Stimulated activated CD4-positive, alpha-beta T cell treated with anti-CD3 and anti-CD28 coated beads, Interleukin-1b, Interleukin-23, amount 100 ng/mL, for 1 hour (primary cell): ENCODE results near the gene ARHGAP40.

Experiments used
- DNase-seq, 2 donors: peaks; one replicate each; pipeline ENCODE4 v3.0.0-alpha.2; 2020; ENCODE audit warnings: low read depth in 2 of 2

ARHGAP40 gene

GRCh38 chr20:38601216-38602184 is at the start of gene ARHGAP40:
TSS of gene ARHGAP40 (plus strand) at chr20:38601809.
- no peak for DNase-seq

GRCh38 chr20:38554986-38555385 is 46.6 kb upstream of the ARHGAP40 start:
- no peak for DNase-seq

DNA sequence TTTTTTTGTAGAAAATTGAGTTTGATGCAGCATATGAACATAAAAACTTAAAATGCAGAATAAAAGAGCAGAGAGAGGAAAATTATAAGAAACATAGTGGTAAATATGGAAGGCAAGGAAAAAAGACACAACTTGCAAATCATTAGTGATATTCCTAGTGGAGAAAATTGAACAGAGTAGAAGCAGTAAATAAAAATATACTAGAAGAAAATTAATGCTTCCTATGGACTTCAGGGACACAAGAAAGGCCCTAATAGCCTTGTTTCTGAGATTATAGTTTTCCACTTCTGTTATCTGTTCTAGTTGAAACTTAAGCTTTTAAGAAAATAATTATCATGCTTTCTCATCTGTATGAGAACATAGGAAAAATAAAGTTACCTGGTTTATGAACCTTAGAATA is 46.2 kb upstream of the ARHGAP40 start:
- DNase-seq: no peak

GRCh38 chr20:38557174-38557573 is 44.4 kb upstream of the ARHGAP40 start:
- no peak for DNase-seq

DNA sequence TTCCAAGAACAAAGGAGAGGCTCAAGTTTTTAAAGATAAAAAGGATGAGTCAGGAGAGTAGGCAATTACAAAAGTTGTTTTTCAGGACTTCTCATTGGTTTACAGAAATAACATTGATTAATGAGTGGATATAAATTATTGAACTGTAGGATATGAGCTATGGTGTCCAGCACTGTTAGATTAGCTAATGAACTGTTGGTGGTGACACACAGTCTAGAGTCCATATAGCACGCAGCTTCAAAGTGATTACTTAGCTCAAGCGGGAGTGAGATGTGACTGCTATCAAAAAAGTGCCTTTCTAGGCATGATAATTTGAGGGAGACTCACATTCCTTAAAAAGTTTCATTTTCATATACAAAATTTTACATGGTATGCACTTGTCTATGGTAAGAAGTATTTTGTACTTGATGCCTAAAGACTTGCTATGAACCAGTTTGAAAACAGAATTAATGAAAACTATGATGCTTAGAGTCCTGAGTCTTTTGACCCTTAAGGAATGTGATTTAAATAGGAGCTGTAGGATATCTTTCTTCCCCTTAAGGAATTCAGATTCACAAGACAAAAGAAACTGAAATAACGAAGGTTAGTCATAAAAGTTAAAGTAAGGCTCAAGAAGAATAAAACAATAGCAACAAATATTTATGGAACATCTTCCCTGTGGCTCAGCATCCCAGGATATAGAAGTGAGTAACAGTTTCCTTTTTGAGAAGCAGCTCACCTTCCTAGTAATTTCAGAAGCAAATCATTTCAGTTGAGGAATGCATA is 42.8 kb upstream of the ARHGAP40 start:
- no peak for DNase-seq

- no peak for DNase-seq
Observed at GRCh38 chr20:38559764-38560163, 41.8 kb upstream of the ARHGAP40 start.

DNA sequence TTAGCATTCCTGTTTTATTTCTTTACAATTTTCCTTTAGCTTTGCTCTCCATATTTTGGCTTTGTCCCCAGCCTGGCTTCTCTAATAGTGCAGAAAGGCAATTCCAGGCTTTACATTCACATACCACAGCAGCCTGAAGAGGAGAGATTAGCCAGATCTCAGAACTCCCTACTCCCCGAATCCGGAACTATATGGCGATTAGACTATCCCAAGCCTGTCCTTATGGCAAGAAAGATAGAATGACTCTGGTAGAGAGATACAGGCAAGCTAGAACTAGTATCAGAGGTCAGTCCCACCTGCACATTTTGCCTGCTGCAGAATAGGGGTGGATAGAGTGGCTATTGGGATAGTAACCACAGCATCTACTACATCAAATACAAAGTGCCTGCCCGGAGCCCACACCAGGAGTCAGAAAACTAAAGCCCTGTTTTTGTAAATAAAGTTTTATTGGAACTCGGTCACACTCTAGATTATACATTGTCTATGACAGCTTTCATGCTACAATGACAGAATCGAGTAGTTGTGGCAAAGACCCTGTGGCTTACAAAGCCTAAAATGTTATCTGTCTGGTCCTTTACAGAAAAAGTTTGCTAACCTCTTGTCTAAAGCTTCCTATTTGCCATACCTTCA is 37.7 kb upstream of the ARHGAP40 start:
- no peak for DNase-seq

GRCh38 chr20:38564680-38565079 is 36.9 kb upstream of the ARHGAP40 start:
- no peak for DNase-seq

DNA sequence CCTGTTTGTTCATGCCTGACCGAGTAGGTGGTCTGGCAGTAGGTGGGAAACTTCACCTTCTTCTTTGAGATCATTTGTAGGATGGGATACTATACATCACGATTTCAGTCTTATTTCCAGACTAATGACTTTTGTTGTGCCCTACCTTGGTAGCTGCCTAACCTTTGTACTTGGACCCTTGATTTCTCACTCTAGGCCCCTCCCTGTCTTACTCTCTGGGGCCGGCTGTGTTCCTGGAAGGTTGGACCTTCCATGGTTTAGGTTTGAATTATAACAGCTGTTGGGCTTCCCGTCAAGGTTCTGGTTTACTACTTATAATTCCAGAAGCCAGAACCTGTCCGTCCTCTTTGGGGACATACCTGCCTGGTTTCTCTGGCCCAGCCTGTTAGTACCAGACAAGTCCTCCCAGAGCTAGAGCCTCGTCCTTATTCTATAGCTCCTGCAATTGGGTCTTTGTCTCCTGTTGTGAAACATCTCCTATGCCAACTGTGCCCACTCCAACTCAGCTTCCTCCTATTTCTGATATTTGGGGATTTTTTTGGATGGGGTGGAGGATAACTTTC is 35.5 kb upstream of the ARHGAP40 start:
- DNase-seq: no peak

DNA sequence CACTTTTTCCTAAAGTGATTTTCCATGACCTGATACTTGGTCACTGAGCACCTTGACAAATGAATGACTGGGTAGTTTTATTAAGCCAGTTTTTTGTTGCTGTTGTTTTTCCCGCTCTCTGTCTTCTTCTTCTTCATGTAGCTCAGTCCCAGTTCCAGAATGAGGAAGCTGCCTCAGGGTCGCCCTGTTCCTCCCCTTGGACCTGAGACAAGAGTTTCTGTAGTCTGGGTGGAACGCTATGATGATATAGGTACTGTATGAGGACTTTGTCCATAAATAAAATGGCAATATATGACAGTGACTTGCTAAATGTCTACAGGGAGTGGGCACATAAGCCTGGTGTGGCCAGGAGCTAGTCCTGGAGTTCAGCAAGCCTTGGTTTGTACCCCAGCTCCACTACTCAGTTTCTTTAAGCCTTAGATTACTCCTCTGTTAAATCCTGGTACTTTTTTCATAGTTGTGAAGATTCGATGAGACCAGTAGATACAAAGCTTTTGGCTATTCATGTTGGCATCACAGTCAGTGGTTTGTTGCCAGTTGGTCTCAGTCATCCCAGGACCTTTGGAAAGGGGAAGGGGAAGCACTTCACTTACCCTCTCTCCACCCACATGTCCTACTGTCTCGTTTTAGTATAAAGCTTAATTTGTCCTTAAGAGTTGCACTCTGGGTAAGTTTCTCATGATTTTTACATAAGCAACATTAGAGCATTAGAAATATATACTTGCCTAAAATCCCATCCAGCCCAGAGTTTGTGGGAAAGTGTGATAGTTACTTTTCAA is 31.7 kb upstream of the ARHGAP40 start:
- no peak for DNase-seq

DNA sequence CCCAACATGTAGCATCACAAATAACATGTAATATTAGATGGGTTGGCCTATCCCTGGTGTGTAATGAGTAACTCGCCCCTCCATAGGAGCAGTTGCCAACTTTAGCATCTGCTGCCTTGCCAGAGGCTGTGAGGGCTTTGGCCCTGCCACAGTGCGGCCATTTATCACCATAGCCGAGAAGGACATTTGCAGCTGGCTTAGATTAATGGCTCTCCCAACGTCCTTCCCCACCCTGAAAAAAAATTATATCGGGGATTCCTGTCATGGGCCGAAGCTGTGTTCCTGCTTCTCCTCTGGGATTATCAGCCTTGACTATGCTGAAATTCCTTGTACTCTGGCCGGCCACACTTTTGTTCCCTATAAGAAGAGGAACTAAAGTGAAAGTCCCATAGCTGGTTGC is 28.2 kb upstream of the ARHGAP40 start:
- no peak for DNase-seq

DNA sequence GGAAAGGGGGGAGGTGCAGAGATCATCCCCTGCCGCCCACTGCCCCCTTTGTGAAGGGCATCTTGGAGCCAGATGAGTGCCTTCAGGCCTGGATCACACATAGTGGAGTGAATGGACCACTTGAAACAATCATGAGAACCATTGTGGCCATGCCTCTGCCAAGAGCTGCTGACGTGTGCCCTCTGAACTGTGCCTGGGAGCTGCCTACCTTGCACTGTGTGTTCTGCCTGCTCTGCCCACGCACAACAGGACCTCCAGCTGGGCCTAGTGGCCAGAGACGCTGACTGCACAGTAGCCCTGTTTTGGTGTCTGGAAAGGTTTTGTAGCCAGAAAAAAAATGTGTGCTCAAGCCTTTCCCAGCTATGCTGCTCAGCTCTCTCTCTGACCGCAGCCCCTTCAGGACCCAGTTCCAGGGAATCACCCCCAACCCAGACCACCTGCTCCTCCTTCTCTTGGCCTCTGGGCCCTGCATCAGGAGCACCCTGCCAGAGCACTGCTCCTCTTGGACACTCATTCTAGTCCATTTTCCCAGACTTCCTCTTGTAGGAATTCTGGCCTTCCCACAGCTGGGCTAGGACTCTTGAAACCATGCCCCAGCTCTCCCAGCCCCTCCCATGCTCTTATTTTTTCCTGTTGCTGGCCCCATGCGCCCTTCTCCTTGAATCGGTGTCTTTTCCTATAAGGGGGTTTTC is 22.2 kb upstream of the ARHGAP40 start:
- DNase-seq: no peak

GRCh38 chr20:38579921-38580320 is 21.7 kb upstream of the ARHGAP40 start:
- no peak for DNase-seq

DNA sequence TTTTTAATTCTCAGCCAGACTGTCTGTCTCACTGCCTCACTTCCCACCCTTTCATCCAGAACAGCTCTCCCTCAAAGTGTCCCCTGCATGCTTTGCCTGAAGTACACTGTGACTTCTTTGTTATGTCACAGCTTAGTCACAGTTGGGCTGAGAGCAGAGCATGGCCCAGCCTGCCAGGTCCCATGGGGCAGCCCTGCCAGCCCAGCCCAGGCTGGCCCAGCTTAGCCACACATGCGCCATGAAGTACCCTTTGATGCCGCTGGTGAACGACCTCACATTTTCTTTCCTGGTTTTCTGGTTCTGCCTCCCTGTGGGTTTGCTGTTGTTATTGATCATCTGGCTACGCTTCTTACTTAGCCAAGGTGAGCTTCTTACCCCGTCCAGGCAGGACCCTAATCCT is 20.6 kb upstream of the ARHGAP40 start, which contains the start of gene ADIG:
Gene ADIG, plus strand, starts transcription at position 185 of the 400 bp plus-strand sequence. Its CDS starts 54 bp downstream, at position 239.
- DNase-seq: no peak

- DNase-seq: no peak
Observed at GRCh38 chr20:38581830-38582358, 19.7 kb upstream of the ARHGAP40 start.

GRCh38 chr20:38583306-38583705 is 18.3 kb upstream of the ARHGAP40 start:
- no peak for DNase-seq

GRCh38 chr20:38584099-38584763 is 17.4 kb upstream of the ARHGAP40 start:
- DNase-seq: no peak

DNA sequence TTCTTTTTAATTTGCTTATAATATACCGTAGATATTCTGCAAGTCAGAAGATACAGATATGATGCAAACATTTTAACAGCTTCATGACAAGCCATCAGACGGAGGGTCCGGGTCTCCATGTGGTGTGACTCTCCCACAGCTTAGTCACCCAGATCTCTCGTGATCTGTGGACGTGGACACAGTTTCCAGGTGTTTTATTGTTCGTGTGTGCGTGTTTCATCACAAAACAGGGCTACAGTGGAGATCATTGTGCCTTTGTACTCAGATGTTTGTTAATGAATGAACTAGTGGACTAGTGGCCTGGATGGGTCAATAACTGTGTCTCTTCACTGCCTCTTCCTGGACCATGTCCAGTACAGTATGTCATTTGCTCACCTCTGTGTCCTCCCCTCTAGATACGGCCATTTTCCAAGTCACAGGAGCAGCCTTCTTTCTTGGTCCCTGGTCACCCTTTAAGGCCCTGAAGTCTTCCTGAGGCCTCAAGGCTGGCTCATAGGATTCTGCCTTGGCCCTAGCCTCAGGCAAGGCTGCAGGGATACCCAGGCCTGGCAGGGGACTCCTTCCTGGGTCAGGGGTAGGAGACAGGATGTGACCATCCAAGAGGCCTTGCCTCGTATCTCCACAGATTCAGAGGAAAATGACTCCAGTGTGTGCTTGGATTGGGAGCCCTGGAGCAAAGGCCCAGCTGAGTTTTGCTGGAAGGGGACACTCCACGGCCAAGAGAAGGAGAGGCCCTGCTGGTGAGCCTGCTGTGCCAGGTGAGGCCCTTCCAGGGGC is 16.0 kb upstream of the ARHGAP40 start:
- DNase-seq: no peak

DNA sequence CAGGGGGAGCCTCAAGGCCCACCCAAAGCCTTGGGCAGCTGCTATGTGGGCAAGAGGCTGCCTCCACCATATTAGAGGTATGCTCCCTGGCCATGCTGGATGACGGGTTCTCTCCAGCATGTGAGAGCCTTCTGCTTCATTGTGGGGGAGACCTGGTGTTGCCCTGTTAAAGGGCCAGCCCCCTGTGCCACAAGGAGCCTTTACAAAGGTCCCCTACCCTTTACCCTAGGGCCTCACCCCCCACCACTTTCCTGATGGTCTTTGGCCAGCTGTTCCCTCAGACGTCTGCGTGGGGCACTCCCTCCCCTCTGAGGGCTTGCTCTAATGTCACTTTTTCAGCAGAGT is 15.5 kb upstream of the ARHGAP40 start:
- no peak for DNase-seq
